Spleen (tissue), 11 donors: ENCODE data around the gene HMG20B. TPM values are rescaled to one million over a fixed set of nuclear protein-coding genes. Genes with fewer than 3 reads are reported as not detected.

Source experiments
- DNase-seq: peaks from one replicate; pipeline ENCODE4 v3.0.0-alpha.2; 2020
- H3K27ac ChIP-seq, 8 donors: fragments of 200-600 bp; sonication (generic) in 7 of 8; 1 replicate in 4 of 8; 2 replicates in 4 of 8; pipeline versions ENCODE4 v1.5.0 to v1.8.0; 2016 to 2021; ENCODE audit warnings: inconsistent platforms in 4 of 8, mild to moderate bottlenecking in 4 of 8, moderate library complexity in 1 of 8
- H3K27me3 ChIP-seq, 7 donors: fragments of 200-600 bp; sonication (generic) in 6 of 7; replicated peaks in 1 of 7; 1 replicate in 4 of 7; 2 replicates in 3 of 7; pipeline versions ENCODE4 v1.5.0 to v1.8.0; 2016 to 2021; ENCODE audit warnings: inconsistent platforms in 3 of 7, mild to moderate bottlenecking in 1 of 7
- H3K36me3 ChIP-seq, 6 donors: fragments of 200-600 bp; sonication (generic) in 5 of 6; 1 replicate in 4 of 6; 2 replicates in 2 of 6; pipeline versions ENCODE4 v1.5.0 to v1.8.0; 2016 to 2021; ENCODE audit warnings: inconsistent platforms in 2 of 6
- H3K4me1 ChIP-seq, 6 donors: fragments of 200-600 bp; sonication (generic) in 5 of 6; 1 replicate in 3 of 6; 2 replicates in 3 of 6; pipeline versions ENCODE4 v1.5.0 to v1.8.0; 2016 to 2021; ENCODE audit warnings: inconsistent platforms in 3 of 6
- H3K4me3 ChIP-seq, 8 donors: fragments of 200-600 bp; sonication (generic) in 7 of 8; 1 replicate in 4 of 8; 2 replicates in 4 of 8; pipeline versions ENCODE4 v1.5.0 to v1.8.0; 2016 to 2021; ENCODE audit warnings: inconsistent platforms in 4 of 8, mild to moderate bottlenecking in 4 of 8, moderate library complexity in 2 of 8
- H3K9me3 ChIP-seq, 8 donors: fragments of 200-600 bp; sonication (generic) in 7 of 8; 1 replicate in 4 of 8; 2 replicates in 4 of 8; pipeline versions ENCODE4 v1.5.0 to v1.8.0; 2016 to 2021; ENCODE audit warnings: inconsistent platforms in 4 of 8
- POLR2A ChIP-seq, 3 donors: fragments of 450-650 bp; IDR thresholded peaks; one replicate each; pipeline ENCODE4 v1.5.1; 2017; ENCODE audit warnings: antibody characterized with exemption in 3 of 3, mild to moderate bottlenecking in 1 of 3
- POLR2AphosphoS5 ChIP-seq, 3 donors: sonication (generic); formaldehyde crosslinking; IDR thresholded peaks; one replicate each; pipeline ENCODE4 v1.5.1; 2017; ENCODE audit warnings: antibody characterized with exemption in 3 of 3
- WGBS, 5 donors: extraction: QIAGEN DNeasy Blood & Tissue Kit in 3 of 5; methylation state at CpG; one replicate each; pipeline versions ENCODE4 v1.1.5 to v1.1.7; 2013 to 2018; 5-methylcytosine and 5-hydroxymethylcytosine counted together
- intact Hi-C: fragments of 100-400 bp; cut with DNase I; formaldehyde crosslinking; loops from one replicate; pipeline ENCODE4 v1.15.0; 2023; ENCODE audit warnings: low total_unique reads
- polyA plus RNA-seq, 3 donors: library from polyadenylated mRNA; stranded (reverse); fragments of 200-250 nt; gene quantifications; one replicate each; pipeline ENCODE4 v1.2.1, GENCODE V29; 2013
- total RNA-seq, 7 donors: library from RNA; depleted of rRNA in 3 of 7; stranded (reverse); fragments of >200 nt in 3 of 7; fragmentation: NEBNext Ultra II Directional in 4 of 7; extraction: Animal tissue kit (Norgen Biotek cat#: 25700) in 4 of 7; gene quantifications; one replicate each; pipeline versions ENCODE4 v1.1.0 to v1.2.1, GENCODE V29; 2016 to 2021
- TF ChIP-seq, protein P1 (sequence below), 11 experiments: fragments of 200-600 bp in 7 of 11; fragments of 450-650 bp in 4 of 11; sonication (generic) in 4 of 11; IDR thresholded peaks in 8 of 11; conservative IDR thresholded peaks in 3 of 11; 1 replicate in 7 of 11; 2 replicates in 4 of 11; pipeline versions ENCODE4 v1.4.0 to v1.8.0; 2016 to 2021; ENCODE audit warnings: antibody characterized with exemption in 11 of 11, inconsistent platforms in 4 of 11, mild to moderate bottlenecking in 1 of 11
- donor health status: healthy with polysubstance abuse.
- donor health status: DM: no; HTN: no; CAD: no; lungs with moderate emphysema.
- donor health status: DM: no; HTN: no; CAD: no.
- donor health status: Bipolar disorder and iron deficiency.
- donor health status: healthy.
- donor health status: DM: no; HTN: no; CAD: no.
- donor health status: DM: yes; HTN: yes; CAD: no.

HMG20B gene
- total and polyA plus RNA-seq, 10 donors, result 49.4 to 82.2 (median 65.8) TPM

GRCh38 chr19:3618144-3618810 is 45.5 kb downstream of the HMG20B start:
- Histone ChIP-seq H3K4me1 (peaks cover 0 to 33% (median 22%) of the 10 kb centered on the region in 6 donors), H3K4me3 (peak overlapping the region in 3 of 8 donors; percentile 21 to 60 (median 32)), H3K36me3 (peaks cover 0 to 94% (median 49%) of the 10 kb centered on the region in 6 donors), H3K27ac (peak overlapping the region in 5 of 8 donors; percentile 53 to 69 (median 61)), H3K9me3 (no peaks in the 10 kb centered on the region), H3K27me3 (no peaks in the 10 kb centered on the region)
- DNase-seq, result peak; percentile 90
- 32 to 67% (median 44%) methylated on average over 15 to 31 of the region's 31 CpGs for WGBS, 5 donors
- TF ChIP-seq, protein P1, sequence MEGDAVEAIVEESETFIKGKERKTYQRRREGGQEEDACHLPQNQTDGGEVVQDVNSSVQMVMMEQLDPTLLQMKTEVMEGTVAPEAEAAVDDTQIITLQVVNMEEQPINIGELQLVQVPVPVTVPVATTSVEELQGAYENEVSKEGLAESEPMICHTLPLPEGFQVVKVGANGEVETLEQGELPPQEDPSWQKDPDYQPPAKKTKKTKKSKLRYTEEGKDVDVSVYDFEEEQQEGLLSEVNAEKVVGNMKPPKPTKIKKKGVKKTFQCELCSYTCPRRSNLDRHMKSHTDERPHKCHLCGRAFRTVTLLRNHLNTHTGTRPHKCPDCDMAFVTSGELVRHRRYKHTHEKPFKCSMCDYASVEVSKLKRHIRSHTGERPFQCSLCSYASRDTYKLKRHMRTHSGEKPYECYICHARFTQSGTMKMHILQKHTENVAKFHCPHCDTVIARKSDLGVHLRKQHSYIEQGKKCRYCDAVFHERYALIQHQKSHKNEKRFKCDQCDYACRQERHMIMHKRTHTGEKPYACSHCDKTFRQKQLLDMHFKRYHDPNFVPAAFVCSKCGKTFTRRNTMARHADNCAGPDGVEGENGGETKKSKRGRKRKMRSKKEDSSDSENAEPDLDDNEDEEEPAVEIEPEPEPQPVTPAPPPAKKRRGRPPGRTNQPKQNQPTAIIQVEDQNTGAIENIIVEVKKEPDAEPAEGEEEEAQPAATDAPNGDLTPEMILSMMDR (IDR thresholded peaks at IDR 0.05 in 8 of 11, conservative IDR thresholded peaks at IDR 0.05 in 3 of 11), result peak; percentile 80 to 97 (median 92)
- TF ChIP-seq POLR2AphosphoS5 (IDR thresholded peaks at IDR 0.05) (peak; percentile 50 to 76 (median 72)), POLR2A (IDR thresholded peaks at IDR 0.05) (no peak)
- intact Hi-C loops, result loop anchor here (5.0 to 10.0 kb wide), 2 partner anchors 36 to 63 kb away; partner anchors contain the start of gene MFSD12

DNA sequence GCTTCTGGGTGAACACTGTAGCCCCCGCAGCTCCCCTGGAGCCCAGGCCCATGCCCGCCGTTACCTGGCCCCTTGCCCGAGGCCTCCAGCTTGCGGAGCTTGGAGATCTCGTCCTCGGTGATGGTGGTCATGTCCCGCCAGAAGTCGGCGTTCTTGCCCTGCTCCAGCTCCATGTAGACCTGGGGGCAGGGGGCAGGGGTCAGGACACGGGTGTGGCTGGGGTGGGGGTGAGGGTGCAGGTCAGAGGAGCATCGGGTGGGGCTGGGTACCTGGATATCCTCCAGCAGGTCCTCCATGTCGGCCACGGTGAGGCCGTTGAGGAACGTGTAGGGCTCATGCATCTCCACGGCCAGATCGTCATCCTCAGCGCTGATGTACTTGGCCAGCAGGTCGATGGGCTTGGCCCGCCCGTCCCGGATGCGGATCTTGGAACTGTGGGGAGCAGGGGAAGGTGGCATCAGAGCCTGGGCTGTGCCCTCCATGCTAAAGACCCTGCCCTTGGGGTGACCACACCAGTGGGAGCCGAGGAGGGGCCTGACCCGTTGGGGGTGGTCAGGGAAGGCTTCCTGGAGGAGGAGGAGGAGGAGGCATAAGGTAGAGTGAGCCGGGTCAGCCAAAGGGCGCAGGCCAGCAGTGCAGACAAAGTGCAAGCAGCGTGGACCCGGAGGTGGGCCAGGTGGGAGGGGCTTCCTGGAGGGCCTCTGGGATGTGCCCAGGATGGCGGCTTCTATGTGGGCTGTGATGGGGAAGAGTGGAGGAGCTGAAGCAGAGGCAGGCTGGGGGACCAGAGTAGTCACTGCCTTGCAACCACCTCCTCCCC is 46.3 kb downstream of the HMG20B start:
- no peak overlapping the region for H3K27ac ChIP-seq
- no peak for DNase-seq
- peak overlapping the region in 1 of 8 donors; percentile 60 for H3K4me3 ChIP-seq
- H3K4me1 ChIP-seq, result peaks cover 0 to 39% (median 26%) of the 10 kb centered on the region in 6 donors
- no peak for TF ChIP-seq POLR2A (IDR thresholded peaks at IDR 0.05)
- TF ChIP-seq POLR2AphosphoS5 (IDR thresholded peaks at IDR 0.05), result no peak
- TF ChIP-seq, protein P1 (IDR thresholded peaks at IDR 0.05 in 8 of 11, conservative IDR thresholded peaks at IDR 0.05 in 3 of 11), result peak in 6 of 11 experiments; percentile 9 to 71 (median 47)
- intact Hi-C loops, result loop anchor here (5.0 to 10.0 kb wide), 2 partner anchors 37 to 64 kb away; partner anchors contain the start of gene MFSD12
- WGBS, 5 donors, result 88 to 92% (median 89%) methylated on average over 15 to 31 of the region's 31 CpGs
- no peaks in the 10 kb centered on the region for H3K27me3 ChIP-seq
- H3K36me3 ChIP-seq, result peaks cover 0 to 94% (median 44%) of the 10 kb centered on the region in 6 donors
- no peaks in the 10 kb centered on the region for H3K9me3 ChIP-seq

GRCh38 chr19:3619631-3620012 is 46.9 kb downstream of the HMG20B start:
- no peak overlapping the region for H3K27ac ChIP-seq
- DNase-seq, result no peak

More at GRCh38 chr19:3619631-3620012, 46.9 kb downstream of the HMG20B start:
- H3K27me3 ChIP-seq, result no peaks in the 10 kb centered on the region
- no peaks in the 10 kb centered on the region for H3K9me3 ChIP-seq
- no peak overlapping the region for H3K4me3 ChIP-seq
- TF ChIP-seq, protein P1 (IDR thresholded peaks at IDR 0.05 in 8 of 11, conservative IDR thresholded peaks at IDR 0.05 in 3 of 11), result no peak
- TF ChIP-seq POLR2A (IDR thresholded peaks at IDR 0.05), result no peak
- WGBS, 5 donors, result 80 to 92% (median 86%) methylated on average over 10 to 17 of the region's 17 CpGs
- H3K4me1 ChIP-seq, result peaks cover 0 to 45% (median 32%) of the 10 kb centered on the region in 6 donors
- intact Hi-C loops, result loop anchor here (5.0 to 10.0 kb wide), 2 partner anchors 37 to 65 kb away; partner anchors contain the start of gene MFSD12
- peaks cover 0 to 93% (median 42%) of the 10 kb centered on the region in 6 donors for H3K36me3 ChIP-seq
